ENCODE data around the gene SLC8A2. TPM values are rescaled to one million over a fixed set of nuclear protein-coding genes. Genes with fewer than 3 reads are reported as not detected.
A peak's percentile ranks its signal among the peaks of the same experiment; 100 is the strongest.

Gene SLC8A2
- polyA plus RNA-seq, 1 donor from 2014 or later: 14.1 TPM

DNA sequence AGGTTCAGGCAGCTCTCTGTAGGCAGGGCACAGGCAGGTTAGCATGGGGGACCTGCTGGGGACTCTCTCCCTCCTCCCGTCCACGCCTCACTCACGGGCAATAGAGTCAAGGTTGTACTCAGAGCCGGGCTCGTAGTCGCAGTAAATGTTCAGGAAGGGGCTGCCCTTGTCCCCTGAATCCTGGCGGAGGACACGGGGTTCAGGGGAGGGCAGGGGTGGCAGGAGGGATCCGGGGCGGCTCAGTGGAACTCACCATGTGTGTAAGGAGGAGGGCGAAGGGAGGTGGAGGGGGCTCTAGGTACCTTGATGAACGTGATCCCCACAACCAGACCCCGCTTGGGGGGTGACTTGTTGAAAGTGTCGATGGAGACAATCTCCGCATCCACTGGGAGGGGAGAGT is 11.5 kb upstream of the SLC8A2 start:
- Histone ChIP-seq H3K9me2 (ENCODE audit: insufficient read depth, low read length) (no peaks in the 10 kb centered on the region), H4K20me1 (ENCODE audit: insufficient read depth) (no peaks in the 10 kb centered on the region), H3K36me3 (ENCODE audit: insufficient read depth, low read length) (no peaks in the 10 kb centered on the region), H3F3A (ENCODE audit: insufficient read depth, low read length, poor library complexity, severe bottlenecking) (no peaks in the 10 kb centered on the region), H3K79me2 (replicated peaks; ENCODE audit: insufficient read depth, low read length) (no peaks in the 10 kb centered on the region), H3K9ac (ENCODE audit: low read length) (peak overlapping the region; percentile 94), H2AFZ (ENCODE audit: low read depth, low read length) (no peak overlapping the region), H3K4me3 (ENCODE audit: low read length) (peak overlapping the region; percentile 88), H3K27ac (ENCODE audit: low read length) (peak overlapping the region; percentile 94), H3K4me2 (ENCODE audit: low read length) (peak overlapping the region; percentile 35), H3K9me3 (ENCODE audit: low read length) (no peaks in the 10 kb centered on the region), H3K27me3 (ENCODE audit: insufficient read depth, low read depth, low read length) (no peaks in the 10 kb centered on the region)
- TF ChIP-seq RAD21 (conservative IDR thresholded peaks at IDR 0.05) (no peak), EZH2 (IDR thresholded peaks at IDR 0.05; ENCODE audit: borderline replicate concordance, insufficient read depth, low read length, poor library complexity, severe bottlenecking) (no peak), EP300 (conservative IDR thresholded peaks at IDR 0.05; ENCODE audit: poor library complexity, severe bottlenecking) (no peak), POLR2AphosphoS5 (IDR thresholded peaks at IDR 0.05) (no peak), TAF1 (IDR thresholded peaks at IDR 0.05; ENCODE audit: low read depth) (no peak), MXI1 (conservative IDR thresholded peaks at IDR 0.05; ENCODE audit: poor library complexity, severe bottlenecking) (no peak), SMC3 (conservative IDR thresholded peaks at IDR 0.05; ENCODE audit: poor library complexity) (no peak)
- TF ChIP-seq, protein P1, sequence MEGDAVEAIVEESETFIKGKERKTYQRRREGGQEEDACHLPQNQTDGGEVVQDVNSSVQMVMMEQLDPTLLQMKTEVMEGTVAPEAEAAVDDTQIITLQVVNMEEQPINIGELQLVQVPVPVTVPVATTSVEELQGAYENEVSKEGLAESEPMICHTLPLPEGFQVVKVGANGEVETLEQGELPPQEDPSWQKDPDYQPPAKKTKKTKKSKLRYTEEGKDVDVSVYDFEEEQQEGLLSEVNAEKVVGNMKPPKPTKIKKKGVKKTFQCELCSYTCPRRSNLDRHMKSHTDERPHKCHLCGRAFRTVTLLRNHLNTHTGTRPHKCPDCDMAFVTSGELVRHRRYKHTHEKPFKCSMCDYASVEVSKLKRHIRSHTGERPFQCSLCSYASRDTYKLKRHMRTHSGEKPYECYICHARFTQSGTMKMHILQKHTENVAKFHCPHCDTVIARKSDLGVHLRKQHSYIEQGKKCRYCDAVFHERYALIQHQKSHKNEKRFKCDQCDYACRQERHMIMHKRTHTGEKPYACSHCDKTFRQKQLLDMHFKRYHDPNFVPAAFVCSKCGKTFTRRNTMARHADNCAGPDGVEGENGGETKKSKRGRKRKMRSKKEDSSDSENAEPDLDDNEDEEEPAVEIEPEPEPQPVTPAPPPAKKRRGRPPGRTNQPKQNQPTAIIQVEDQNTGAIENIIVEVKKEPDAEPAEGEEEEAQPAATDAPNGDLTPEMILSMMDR (IDR thresholded peaks at IDR 0.05; ENCODE audit: poor library complexity, severe bottlenecking): no peak
- TF ChIP-seq, protein P2, sequence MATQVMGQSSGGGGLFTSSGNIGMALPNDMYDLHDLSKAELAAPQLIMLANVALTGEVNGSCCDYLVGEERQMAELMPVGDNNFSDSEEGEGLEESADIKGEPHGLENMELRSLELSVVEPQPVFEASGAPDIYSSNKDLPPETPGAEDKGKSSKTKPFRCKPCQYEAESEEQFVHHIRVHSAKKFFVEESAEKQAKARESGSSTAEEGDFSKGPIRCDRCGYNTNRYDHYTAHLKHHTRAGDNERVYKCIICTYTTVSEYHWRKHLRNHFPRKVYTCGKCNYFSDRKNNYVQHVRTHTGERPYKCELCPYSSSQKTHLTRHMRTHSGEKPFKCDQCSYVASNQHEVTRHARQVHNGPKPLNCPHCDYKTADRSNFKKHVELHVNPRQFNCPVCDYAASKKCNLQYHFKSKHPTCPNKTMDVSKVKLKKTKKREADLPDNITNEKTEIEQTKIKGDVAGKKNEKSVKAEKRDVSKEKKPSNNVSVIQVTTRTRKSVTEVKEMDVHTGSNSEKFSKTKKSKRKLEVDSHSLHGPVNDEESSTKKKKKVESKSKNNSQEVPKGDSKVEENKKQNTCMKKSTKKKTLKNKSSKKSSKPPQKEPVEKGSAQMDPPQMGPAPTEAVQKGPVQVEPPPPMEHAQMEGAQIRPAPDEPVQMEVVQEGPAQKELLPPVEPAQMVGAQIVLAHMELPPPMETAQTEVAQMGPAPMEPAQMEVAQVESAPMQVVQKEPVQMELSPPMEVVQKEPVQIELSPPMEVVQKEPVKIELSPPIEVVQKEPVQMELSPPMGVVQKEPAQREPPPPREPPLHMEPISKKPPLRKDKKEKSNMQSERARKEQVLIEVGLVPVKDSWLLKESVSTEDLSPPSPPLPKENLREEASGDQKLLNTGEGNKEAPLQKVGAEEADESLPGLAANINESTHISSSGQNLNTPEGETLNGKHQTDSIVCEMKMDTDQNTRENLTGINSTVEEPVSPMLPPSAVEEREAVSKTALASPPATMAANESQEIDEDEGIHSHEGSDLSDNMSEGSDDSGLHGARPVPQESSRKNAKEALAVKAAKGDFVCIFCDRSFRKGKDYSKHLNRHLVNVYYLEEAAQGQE (IDR thresholded peaks at IDR 0.05; ENCODE audit: borderline replicate concordance): no peak

DNA sequence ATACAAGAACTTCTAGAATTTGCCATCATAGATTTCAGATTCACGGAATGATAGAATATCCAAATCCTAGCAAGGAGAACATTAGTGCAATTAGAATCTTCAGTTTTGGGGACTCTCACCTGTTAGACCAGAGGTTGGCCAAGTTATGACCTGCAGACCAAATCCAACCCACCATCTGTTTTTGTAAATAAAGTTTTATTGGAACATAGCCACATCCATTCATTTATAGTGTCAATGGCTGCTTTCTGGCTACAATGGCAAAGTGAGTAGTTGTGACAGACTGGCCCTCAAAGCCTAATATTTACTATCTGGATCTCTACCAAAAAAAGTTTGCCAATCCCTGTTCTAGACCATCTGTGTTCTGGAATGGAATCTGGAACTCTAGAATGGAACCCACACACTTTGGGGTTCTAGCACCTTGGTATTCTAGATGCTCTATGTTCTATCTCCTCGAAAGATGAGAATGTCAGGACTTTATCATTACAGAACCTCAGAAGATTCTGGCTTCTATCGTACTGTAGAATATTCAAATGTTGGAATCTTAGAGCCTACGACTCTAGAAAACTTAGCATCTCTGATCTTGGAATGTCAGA is 9.9 kb upstream of the SLC8A2 start:
- H3K27me3 ChIP-seq (ENCODE audit: insufficient read depth, low read depth, low read length): no peaks in the 10 kb centered on the region

More for the DNA sequence above, 9.9 kb upstream of the SLC8A2 start:
- TF ChIP-seq POLR2AphosphoS5 (IDR thresholded peaks at IDR 0.05) (no peak), EP300 (conservative IDR thresholded peaks at IDR 0.05; ENCODE audit: poor library complexity, severe bottlenecking) (no peak), SMC3 (conservative IDR thresholded peaks at IDR 0.05; ENCODE audit: poor library complexity) (no peak), RAD21 (conservative IDR thresholded peaks at IDR 0.05) (no peak), MXI1 (conservative IDR thresholded peaks at IDR 0.05; ENCODE audit: poor library complexity, severe bottlenecking) (no peak), TAF1 (IDR thresholded peaks at IDR 0.05; ENCODE audit: low read depth) (no peak), EZH2 (IDR thresholded peaks at IDR 0.05; ENCODE audit: borderline replicate concordance, insufficient read depth, low read length, poor library complexity, severe bottlenecking) (no peak)
- TF ChIP-seq, protein P1 (IDR thresholded peaks at IDR 0.05; ENCODE audit: poor library complexity, severe bottlenecking): no peak
- TF ChIP-seq, protein P2 (IDR thresholded peaks at IDR 0.05; ENCODE audit: borderline replicate concordance): no peak
- Histone ChIP-seq H3K4me2 (ENCODE audit: low read length) (no peak overlapping the region), H3K36me3 (ENCODE audit: insufficient read depth, low read length) (no peaks in the 10 kb centered on the region), H2AFZ (ENCODE audit: low read depth, low read length) (no peak overlapping the region), H4K20me1 (ENCODE audit: insufficient read depth) (no peaks in the 10 kb centered on the region), H3K4me3 (ENCODE audit: low read length) (no peak overlapping the region), H3K79me2 (replicated peaks; ENCODE audit: insufficient read depth, low read length) (no peaks in the 10 kb centered on the region), H3K9me2 (ENCODE audit: insufficient read depth, low read length) (no peaks in the 10 kb centered on the region), H3K9ac (ENCODE audit: low read length) (no peak overlapping the region), H3K9me3 (ENCODE audit: low read length) (no peaks in the 10 kb centered on the region), H3F3A (ENCODE audit: insufficient read depth, low read length, poor library complexity, severe bottlenecking) (no peaks in the 10 kb centered on the region), H3K27ac (ENCODE audit: low read length) (no peak overlapping the region)
